ENCODE data around the gene AWAT1.

DNA sequence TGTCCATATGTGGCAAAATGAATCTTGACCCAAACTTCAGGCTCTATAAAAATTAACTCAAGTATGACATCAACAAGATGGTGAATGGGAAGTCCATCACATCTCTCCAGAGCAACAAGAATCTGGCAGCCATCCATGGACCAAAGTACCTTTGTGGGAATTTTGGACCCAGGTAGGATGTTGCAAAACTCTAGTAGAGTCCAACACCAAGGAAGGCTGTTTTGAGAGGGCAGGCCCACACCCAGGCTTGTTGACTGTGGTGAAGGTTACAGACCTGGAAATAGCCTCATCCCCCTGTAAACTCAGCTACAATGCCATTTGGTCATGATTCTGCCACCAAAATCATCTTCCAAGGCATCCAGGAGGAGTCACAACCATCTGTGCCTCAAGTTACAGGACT is 44.2 kb upstream of the AWAT1 start:
- TF ChIP-seq, protein P1, sequence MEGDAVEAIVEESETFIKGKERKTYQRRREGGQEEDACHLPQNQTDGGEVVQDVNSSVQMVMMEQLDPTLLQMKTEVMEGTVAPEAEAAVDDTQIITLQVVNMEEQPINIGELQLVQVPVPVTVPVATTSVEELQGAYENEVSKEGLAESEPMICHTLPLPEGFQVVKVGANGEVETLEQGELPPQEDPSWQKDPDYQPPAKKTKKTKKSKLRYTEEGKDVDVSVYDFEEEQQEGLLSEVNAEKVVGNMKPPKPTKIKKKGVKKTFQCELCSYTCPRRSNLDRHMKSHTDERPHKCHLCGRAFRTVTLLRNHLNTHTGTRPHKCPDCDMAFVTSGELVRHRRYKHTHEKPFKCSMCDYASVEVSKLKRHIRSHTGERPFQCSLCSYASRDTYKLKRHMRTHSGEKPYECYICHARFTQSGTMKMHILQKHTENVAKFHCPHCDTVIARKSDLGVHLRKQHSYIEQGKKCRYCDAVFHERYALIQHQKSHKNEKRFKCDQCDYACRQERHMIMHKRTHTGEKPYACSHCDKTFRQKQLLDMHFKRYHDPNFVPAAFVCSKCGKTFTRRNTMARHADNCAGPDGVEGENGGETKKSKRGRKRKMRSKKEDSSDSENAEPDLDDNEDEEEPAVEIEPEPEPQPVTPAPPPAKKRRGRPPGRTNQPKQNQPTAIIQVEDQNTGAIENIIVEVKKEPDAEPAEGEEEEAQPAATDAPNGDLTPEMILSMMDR (IDR thresholded peaks at IDR 0.05; ENCODE audit: low read depth, low read length): no peak
- TF ChIP-seq EZH2phosphoT487 (IDR thresholded peaks at IDR 0.05; ENCODE audit: low read depth): no peak

Measured in OCI-LY3 (cell line).